Neural crest cell (in vitro differentiated cells): ENCODE results near the gene CCDC80. TPM values are rescaled to one million over a fixed set of nuclear protein-coding genes. Genes with fewer than 3 reads are reported as not detected.
A peak's percentile ranks its signal among the peaks of the same experiment; 100 is the strongest.

Experiments used
- DNase-seq: peaks from one replicate; pipeline ENCODE4 v3.0.0; 2021; ENCODE audit warnings: low read depth, mixed read lengths, low spot score
- H3K27ac Mint-ChIP-seq: one replicate; pipeline ENCODE4 v1.8.0; 2021; ENCODE audit warnings: mild to moderate bottlenecking, mixed read lengths; ENCODE audit not compliant: unreplicated experiment
- H3K27me3 Mint-ChIP-seq: 2 replicates; pipeline ENCODE4 v1.8.0; 2021; ENCODE audit warnings: low read depth, mild to moderate bottlenecking, mixed read lengths
- H3K36me3 Mint-ChIP-seq: 2 replicates; pipeline ENCODE4 v1.8.0; 2021; ENCODE audit warnings: low read depth, mild to moderate bottlenecking, mixed read lengths
- H3K4me1 Mint-ChIP-seq: 2 replicates; pipeline ENCODE4 v1.8.0; 2021; ENCODE audit warnings: mixed read lengths
- H3K4me3 Mint-ChIP-seq: one replicate; pipeline ENCODE4 v1.8.0; 2021; ENCODE audit warnings: mild to moderate bottlenecking, mixed read lengths
- H3K9me3 Mint-ChIP-seq: 2 replicates; pipeline ENCODE4 v1.8.0; 2021; ENCODE audit warnings: mixed read lengths
- total RNA-seq: library from RNA; stranded (reverse); gene quantifications from 2 replicates; pipeline ENCODE4 v1.2.1, GENCODE V29; 2021
- TF ChIP-seq, protein P1 (sequence below): fragments of 200-600 bp; sonication (generic); conservative IDR thresholded peaks from 2 replicates; pipeline ENCODE4 v1.5.0; 2021; ENCODE audit warnings: antibody characterized with exemption, mild to moderate bottlenecking

The CCDC80 gene
- total RNA-seq, 1 donor from 2014 or later, result 42.1 TPM

DNA sequence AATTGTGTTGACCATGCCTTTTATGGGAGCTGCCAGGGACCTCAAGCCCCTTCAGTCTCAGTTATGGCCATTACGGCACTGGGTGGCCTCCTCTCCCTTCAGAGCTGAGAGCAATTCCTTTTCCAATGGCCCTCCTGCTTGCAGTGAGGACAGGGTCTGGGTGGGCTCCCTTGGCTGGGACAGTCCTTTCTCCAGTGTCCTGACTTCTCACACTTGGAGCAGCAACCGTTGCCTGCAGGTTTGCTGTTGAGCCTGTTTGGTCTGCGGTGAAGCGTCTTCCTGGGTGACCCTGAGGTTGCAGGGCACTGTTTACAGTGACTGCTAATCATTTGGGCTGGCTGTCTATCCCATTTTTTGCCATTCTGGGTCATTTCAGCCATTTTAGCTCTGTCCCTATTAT, 3.5 kb upstream of the CCDC80 start:
- Mint-ChIP-seq H3K27ac (no peak overlapping the region), H3K36me3 (no peaks in the 10 kb centered on the region), H3K27me3 (no peaks in the 10 kb centered on the region), H3K9me3 (no peaks in the 10 kb centered on the region), H3K4me3 (no peak overlapping the region), H3K4me1 (peaks cover 25% of the 10 kb centered on the region)
- no peak for DNase-seq
- TF ChIP-seq, protein P1, sequence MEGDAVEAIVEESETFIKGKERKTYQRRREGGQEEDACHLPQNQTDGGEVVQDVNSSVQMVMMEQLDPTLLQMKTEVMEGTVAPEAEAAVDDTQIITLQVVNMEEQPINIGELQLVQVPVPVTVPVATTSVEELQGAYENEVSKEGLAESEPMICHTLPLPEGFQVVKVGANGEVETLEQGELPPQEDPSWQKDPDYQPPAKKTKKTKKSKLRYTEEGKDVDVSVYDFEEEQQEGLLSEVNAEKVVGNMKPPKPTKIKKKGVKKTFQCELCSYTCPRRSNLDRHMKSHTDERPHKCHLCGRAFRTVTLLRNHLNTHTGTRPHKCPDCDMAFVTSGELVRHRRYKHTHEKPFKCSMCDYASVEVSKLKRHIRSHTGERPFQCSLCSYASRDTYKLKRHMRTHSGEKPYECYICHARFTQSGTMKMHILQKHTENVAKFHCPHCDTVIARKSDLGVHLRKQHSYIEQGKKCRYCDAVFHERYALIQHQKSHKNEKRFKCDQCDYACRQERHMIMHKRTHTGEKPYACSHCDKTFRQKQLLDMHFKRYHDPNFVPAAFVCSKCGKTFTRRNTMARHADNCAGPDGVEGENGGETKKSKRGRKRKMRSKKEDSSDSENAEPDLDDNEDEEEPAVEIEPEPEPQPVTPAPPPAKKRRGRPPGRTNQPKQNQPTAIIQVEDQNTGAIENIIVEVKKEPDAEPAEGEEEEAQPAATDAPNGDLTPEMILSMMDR, result no peak

DNA sequence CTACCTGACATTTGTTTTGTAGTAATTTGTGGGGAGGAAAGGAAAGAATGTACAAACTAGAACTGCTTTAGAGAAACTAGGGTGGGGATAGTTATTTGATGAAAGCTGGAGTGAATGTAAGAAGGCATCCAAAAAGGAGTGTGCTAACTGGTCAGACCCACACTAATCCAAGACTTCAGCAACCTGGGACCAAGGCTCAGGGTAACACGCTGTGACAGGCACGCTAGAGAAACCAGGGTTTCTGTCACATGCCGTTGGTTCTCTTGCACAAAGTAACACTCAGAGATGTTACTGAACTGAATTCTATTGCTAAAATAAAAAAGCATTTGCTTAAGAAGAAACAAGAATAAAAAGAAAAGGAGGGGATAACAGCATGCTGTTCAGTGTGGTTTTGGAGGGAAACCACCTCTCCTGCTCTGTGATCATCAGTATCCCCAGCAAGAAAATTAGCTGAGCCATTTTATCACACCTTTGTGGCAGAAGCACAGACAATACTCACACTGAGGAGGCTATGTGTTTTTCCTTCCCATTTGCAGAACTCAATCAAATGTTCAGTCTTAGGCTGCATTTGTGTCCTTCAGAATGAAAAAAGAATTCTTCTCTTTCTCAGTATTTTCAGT, 2.8 kb upstream of the CCDC80 start:
- no peak overlapping the region for H3K27ac Mint-ChIP-seq
- H3K36me3 Mint-ChIP-seq, result peaks cover 5% of the 10 kb centered on the region
- TF ChIP-seq, protein P1, result no peak
- H3K4me1 Mint-ChIP-seq, result peaks cover 25% of the 10 kb centered on the region
- DNase-seq, result no peak
- no peaks in the 10 kb centered on the region for H3K27me3 Mint-ChIP-seq
- no peak overlapping the region for H3K4me3 Mint-ChIP-seq
- H3K9me3 Mint-ChIP-seq, result no peaks in the 10 kb centered on the region

DNA sequence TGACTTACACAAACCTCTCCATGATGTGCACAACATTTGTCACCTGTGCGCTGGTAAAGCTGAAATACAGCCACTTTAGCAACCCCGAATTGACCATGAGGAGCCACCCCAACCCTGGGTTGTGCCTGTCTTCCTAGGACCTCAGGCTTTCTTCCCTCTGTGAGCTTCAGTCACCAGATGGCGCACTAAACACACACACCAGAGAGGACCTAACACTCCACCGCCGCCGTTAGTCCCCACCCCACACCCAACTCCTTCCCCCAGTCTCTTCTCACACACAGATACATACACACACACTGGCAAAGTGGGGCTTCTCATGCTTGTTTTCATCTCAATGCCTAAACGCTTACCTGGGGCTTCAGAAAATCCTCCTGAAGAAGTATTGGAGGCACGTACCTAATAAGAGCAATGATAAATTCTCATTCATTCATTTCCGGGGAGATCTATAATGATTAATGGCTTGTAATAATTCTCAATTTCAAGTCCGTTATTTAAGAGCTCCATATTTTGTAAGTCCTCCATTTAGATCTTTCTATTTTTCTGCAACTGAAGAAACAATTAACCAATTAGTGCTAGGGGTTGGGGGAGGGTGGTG, 2.1 kb upstream of the CCDC80 start:
- TF ChIP-seq, protein P1, result peak; percentile 85
- peak; percentile 82 for DNase-seq
- no peak overlapping the region for H3K27ac Mint-ChIP-seq
- H3K9me3 Mint-ChIP-seq, result peaks cover 2% of the 10 kb centered on the region
- peaks cover 28% of the 10 kb centered on the region for H3K4me1 Mint-ChIP-seq
- no peaks in the 10 kb centered on the region for H3K27me3 Mint-ChIP-seq
- peaks cover 8% of the 10 kb centered on the region for H3K36me3 Mint-ChIP-seq
- peak overlapping the region; percentile 58 for H3K4me3 Mint-ChIP-seq

DNA sequence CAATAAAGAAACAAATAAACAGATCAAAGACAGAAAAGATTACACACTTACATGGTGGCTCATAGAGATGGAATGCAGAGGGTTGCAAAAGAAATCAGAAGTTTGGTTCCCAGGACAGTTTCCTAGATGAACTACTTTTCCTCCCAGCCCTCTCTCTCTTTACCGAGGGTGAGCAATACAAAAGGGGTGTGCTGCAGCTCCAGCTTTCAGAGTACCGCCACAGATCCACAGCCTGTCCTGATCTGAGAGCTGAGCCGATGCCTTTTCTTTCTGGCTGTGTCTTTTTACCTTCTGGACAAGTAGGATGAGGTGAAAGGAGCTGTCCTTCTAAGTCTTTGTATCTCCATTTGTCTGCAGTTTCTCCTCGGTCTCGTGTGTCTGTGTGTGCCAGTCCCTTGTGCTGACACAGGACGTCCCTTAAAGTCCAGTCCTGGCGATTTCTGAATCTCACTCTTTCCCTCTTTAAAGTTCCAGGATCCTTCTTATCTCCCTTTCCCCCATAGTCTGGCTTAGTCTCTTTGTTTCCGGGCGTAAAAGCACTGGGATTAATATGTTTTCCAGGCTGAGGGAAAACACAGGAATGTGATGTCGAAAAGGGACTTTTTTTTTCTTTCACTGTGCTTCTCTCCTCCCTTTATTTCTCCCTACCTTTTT, 540 bp downstream of the CCDC80 start:
- Mint-ChIP-seq H3K4me1 (peaks cover 38% of the 10 kb centered on the region), H3K27ac (no peak overlapping the region), H3K9me3 (peaks cover 2% of the 10 kb centered on the region), H3K36me3 (peaks cover 12% of the 10 kb centered on the region), H3K27me3 (no peaks in the 10 kb centered on the region), H3K4me3 (no peak overlapping the region)
- DNase-seq, result no peak
- TF ChIP-seq, protein P1, result no peak

DNA sequence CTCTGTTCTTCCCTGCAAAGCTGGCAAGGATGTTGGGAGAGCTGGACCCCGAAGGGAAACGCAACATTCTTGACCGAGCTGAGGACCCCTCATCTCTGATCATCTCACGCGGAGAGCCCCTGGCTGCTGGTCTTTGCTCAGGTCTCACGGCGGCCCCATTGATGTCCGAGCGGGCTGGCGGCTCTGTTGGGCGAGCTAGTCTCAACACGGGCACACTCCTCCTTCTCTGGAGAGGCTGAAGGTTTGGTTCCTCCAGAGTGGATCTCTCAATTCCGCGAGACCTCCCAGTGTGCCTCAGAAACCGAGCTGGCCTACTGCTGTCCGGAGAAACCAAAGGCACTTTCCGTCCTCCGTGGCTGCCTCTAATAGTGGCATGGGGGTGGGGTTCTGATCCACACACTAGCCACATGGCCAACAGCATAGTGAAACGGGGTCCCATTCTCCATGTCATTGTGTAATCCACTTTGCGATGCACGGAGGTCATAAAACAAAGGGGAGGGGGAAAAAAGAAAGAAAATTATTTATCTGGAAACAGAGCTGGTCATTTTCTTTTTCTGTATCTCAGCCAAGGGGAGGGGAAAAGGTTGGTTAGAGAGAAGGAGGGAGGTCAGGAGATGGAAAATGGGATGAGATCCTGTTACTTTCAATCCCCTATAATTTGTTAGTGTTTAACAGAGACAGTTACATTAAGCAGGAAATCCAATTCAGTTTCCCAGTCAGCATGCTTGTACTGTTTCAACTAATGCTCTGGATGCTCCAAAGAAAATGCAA, 1.3 kb downstream of the CCDC80 start:
- TF ChIP-seq, protein P1, result no peak
- no peak overlapping the region for H3K27ac Mint-ChIP-seq
- H3K4me1 Mint-ChIP-seq, result peaks cover 43% of the 10 kb centered on the region
- peaks cover 12% of the 10 kb centered on the region for H3K36me3 Mint-ChIP-seq
- no peaks in the 10 kb centered on the region for H3K27me3 Mint-ChIP-seq
- no peak for DNase-seq
- no peak overlapping the region for H3K4me3 Mint-ChIP-seq
- H3K9me3 Mint-ChIP-seq, result peaks cover 2% of the 10 kb centered on the region
